Naive B cell (primary cell): ENCODE measurements around the gene STRN3. TPM values are rescaled to one million over a fixed set of nuclear protein-coding genes. Genes with fewer than 3 reads are reported as not detected.
"Not testable (repeated sequence)": the region's sequence is repeated elsewhere in the genome, so short reads cannot be mapped to it uniquely, and the experiment has no call there.

Experiments used
- ATAC-seq, 2 donors: fragments of 150-1000 bp; cut with Tn5 transposase; 2 replicates each; pipeline ENCODE4 v1.10.0; 2021; ENCODE audit warnings: low read depth in 2 of 2, mild to moderate bottlenecking in 2 of 2, moderate library complexity in 2 of 2
- DNase-seq: peaks from one replicate; pipeline ENCODE4 v3.0.0; 2022
- H3K27ac Mint-ChIP-seq, 6 donors: one replicate each; pipeline ENCODE4 v1.8.0; 2020 to 2022; ENCODE audit warnings: mild to moderate bottlenecking in 6 of 6, mixed read lengths in 6 of 6, moderate library complexity in 5 of 6, inconsistent platforms in 2 of 6
- H3K27me3 Mint-ChIP-seq, 3 donors: one replicate each; pipeline ENCODE4 v1.8.0; 2021 to 2022; ENCODE audit warnings: mixed read lengths in 3 of 3, mild to moderate bottlenecking in 1 of 3
- H3K36me3 Mint-ChIP-seq, 2 donors: one replicate each; pipeline ENCODE4 v1.8.0; 2020 to 2022; ENCODE audit warnings: mixed read lengths in 2 of 2, inconsistent platforms in 1 of 2, mild to moderate bottlenecking in 1 of 2
- H3K4me1 Mint-ChIP-seq, 3 donors: one replicate each; pipeline ENCODE4 v1.8.0; 2020 to 2022; ENCODE audit warnings: mixed read lengths in 3 of 3, inconsistent platforms in 1 of 3, mild to moderate bottlenecking in 1 of 3, moderate library complexity in 1 of 3
- H3K4me3 Mint-ChIP-seq, 8 donors: one replicate each; pipeline ENCODE4 v1.8.0; 2020 to 2022; ENCODE audit warnings: mild to moderate bottlenecking in 8 of 8, mixed read lengths in 8 of 8, moderate library complexity in 8 of 8, inconsistent platforms in 2 of 8
- H3K9me3 Mint-ChIP-seq, 7 donors: one replicate each; pipeline ENCODE4 v1.8.0; 2020 to 2022; ENCODE audit warnings: mixed read lengths in 7 of 7, mild to moderate bottlenecking in 5 of 7, inconsistent platforms in 2 of 7, moderate library complexity in 1 of 7
- polyA plus RNA-seq, 6 donors: library from polyadenylated mRNA; unstranded; fragments of 300-500 nt; fragmentation: Illumina TruSeq; gene quantifications; one replicate each; pipeline ENCODE4 v1.2.3, GENCODE V29; 2021; ENCODE audit warnings: low read depth in 6 of 6

STRN3 gene
- polyA plus RNA-seq, 6 donors from 2014 or later: 1.6 to 6.1 (median 4.5) TPM

DNA sequence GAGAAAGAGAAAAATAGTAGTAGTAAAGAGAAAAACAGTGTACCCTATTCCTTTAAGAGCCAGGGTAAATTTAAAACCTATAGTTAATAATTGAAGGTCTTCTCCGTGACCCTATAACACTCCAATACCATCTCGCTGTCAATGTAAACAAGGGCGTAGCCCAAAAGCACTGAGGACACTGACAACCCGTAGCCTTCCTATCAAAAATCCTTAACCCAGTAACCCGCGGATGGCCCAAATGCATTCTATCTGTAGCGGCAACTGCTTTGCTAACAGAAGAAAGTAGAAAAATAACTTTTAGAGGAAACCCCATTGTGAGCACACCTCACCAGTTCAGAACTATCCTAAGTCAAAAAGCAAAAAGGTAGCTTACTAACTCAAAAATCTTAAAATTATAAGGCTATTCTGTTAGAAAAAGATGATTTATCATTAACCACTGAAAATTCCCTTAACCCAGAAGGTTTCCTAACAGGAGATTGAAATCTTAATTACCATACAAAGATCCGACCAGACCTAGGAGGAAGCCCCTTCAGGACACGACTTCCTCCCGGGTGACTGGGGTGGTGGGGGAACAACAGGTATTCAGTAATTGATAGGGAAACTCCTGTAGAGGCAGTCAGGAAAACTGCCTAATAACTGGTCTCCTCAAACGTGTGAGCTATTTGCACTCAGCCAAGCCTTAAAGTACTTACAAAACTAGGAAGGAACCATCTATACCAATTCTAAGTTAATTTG is 58.6 kb downstream of the STRN3 start:
- Mint-ChIP-seq H3K9me3 (peaks cover 5 to 29% (median 22%) of the 10 kb centered on the region in 7 donors), H3K36me3 (peaks cover 16 to 42% of the 10 kb centered on the region in 2 donors), H3K4me1 (peaks cover 35 to 58% (median 42%) of the 10 kb centered on the region in 3 donors)
- not testable (repeated sequence) for ATAC-seq, H3K27ac Mint-ChIP-seq, H3K4me3 Mint-ChIP-seq, H3K27me3 Mint-ChIP-seq, DNase-seq

DNA sequence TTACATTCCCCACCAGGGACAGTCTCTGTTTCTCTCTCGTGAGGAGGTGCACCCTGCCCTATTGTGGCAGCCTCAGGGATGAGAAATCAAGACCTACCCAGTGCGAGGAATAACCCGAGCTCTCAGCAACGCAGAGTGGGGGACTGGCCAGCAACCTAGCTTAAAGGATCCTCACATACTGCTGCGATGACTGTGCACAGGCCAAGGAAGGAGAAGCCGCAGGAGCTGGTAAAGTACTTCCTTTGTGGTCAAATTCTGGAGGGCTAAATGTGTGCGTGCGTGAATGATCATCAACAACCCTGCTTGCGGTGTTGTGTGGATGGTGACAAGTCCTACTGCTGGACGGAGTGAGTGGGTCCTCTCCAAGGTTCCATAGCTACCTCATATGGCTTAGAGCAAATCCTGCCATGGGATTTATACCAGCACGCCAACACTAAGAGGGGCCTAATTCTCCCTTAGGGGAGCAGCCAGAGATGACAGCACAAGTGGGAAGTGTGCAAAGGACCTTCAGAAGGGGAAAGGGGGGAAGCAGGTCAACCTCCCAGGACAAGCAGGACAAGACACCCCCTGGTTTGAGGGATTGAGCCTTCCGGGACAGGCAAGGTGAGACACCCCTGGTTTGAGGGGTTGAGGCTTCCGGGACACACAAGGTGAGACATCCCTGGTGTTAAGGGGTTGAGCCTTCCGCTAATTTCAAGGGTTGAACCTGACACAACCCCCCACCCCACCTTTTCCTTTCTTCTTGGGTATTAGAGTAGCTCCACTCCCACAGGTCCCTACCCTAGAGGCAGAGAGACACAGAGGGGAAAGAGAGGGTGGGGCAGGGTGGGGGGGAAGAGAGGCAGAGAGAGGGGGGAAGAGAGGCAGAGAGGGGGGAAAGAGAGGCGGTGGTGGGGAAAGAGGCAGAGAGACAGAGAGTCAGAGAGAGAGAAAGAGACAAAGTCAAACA is 59.5 kb downstream of the STRN3 start:
- ATAC-seq (no peak), DNase-seq (no peak)
- H3K4me3 Mint-ChIP-seq: peak overlapping the region in 1 of 8 donors; percentile 15
- peaks cover 16 to 42% of the 10 kb centered on the region in 2 donors for H3K36me3 Mint-ChIP-seq
- H3K27me3 Mint-ChIP-seq: no peaks in the 10 kb centered on the region
- peaks cover 30 to 52% (median 38%) of the 10 kb centered on the region in 3 donors for H3K4me1 Mint-ChIP-seq
- peaks cover 5 to 29% (median 22%) of the 10 kb centered on the region in 7 donors for H3K9me3 Mint-ChIP-seq
- H3K27ac Mint-ChIP-seq: peak overlapping the region in 3 of 6 donors; percentile 25 to 82 (median 32)

DNA sequence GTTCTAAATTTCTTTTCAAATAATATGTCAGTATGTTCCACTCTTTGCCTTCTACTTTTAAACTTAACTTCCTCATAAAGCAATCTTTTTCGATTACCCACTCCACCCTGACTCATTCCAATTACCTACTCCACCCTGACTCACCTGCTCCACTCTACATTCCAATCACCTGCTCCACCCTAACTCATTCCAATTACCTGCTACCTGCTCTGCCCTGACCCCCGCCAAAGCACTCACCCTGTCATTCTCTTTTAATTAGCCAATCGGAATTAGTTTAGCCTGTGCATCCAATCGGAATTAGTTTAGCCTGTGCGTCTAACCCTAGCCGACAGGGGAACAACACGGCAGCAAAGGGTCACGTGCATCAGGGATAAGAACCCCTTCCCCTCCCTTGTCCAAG is 60.3 kb downstream of the STRN3 start:
- H3K27ac Mint-ChIP-seq: peak overlapping the region in 2 of 6 donors; percentile 2 to 9

DNA sequence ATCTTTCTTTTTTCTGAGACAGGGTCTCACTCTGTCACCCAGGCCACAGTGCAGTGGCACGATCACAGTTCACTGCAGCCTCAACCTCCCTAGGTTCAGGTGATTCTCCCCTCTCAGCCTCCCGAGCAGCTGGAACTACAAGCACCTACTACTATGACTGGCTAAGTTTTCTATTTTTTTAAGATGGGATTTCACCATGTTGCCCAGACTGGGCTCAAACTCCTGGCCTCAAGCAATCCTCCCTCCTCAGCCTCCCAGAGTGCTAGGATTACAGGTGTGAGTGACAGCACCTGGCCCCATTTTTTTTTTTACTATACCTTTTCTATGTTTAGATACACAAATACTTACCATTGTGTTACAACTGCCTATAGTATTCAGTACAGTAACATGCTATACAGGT is 63.6 kb downstream of the STRN3 start:
- H3K4me3 Mint-ChIP-seq, H3K27me3 Mint-ChIP-seq, DNase-seq, ATAC-seq: not testable (repeated sequence)
- Mint-ChIP-seq H3K27ac (peak overlapping the region in 3 of 6 donors; percentile 21 to 54 (median 29)), H3K4me1 (peaks cover 31 to 53% (median 47%) of the 10 kb centered on the region in 3 donors), H3K36me3 (peaks cover 21 to 42% of the 10 kb centered on the region in 2 donors), H3K9me3 (peaks cover 5 to 28% (median 22%) of the 10 kb centered on the region in 7 donors)

More for the DNA sequence above, 60.3 kb downstream of the STRN3 start:
- not testable (repeated sequence) for ATAC-seq, H3K27me3 Mint-ChIP-seq, DNase-seq
- Mint-ChIP-seq H3K36me3 (peaks cover 16 to 42% of the 10 kb centered on the region in 2 donors), H3K4me3 (peak overlapping the region in 1 of 8 donors; percentile 29), H3K4me1 (peaks cover 26 to 44% (median 35%) of the 10 kb centered on the region in 3 donors), H3K9me3 (peaks cover 5 to 29% (median 22%) of the 10 kb centered on the region in 7 donors)

DNA sequence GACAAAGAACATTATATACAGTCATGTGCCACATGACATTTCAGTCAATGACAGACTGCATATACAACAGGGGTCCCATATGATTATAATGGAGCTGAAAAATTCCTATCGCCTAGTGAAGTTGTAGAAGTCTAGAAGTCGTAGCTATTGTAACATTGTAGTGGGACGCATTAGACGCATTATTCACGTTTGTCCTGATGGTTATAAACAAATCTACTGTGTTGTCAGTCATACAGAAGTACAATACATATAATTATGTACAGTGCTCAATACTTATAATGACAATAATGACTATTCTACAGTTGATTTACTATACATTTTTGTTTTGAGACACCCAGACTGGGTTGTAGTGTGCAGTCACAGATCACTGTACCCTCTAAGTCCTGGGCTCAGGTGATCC is 64.8 kb downstream of the STRN3 start:
- peaks cover 33 to 57% (median 46%) of the 10 kb centered on the region in 3 donors for H3K4me1 Mint-ChIP-seq
- peaks cover 16 to 35% of the 10 kb centered on the region in 2 donors for H3K36me3 Mint-ChIP-seq
- no peaks in the 10 kb centered on the region for H3K27me3 Mint-ChIP-seq
- H3K27ac Mint-ChIP-seq: peak overlapping the region in 2 of 6 donors; percentile 1 to 27
- ATAC-seq: no peak
- peaks cover 5 to 16% (median 14%) of the 10 kb centered on the region in 7 donors for H3K9me3 Mint-ChIP-seq
- H3K4me3 Mint-ChIP-seq: no peak overlapping the region
- no peak for DNase-seq

DNA sequence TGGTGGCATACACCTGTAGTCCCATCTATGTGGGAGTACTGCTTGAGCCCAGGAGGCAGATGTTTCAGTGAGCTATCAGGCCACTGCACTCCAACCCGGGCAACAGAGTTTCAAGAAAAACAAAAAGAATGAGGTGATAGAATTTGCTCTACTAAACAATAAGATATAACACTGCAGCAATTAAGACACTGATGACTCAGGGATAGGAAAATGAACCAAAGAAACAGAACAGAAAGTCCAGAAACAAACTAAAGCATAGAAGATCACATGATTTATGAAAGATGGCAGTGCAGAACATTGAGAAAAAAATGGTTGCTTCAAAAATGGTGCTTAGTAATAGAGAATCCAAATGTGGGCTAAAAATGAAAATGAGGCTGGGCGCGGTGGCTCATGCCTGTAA is 66.0 kb downstream of the STRN3 start:
- H3K36me3 Mint-ChIP-seq: peaks cover 15 to 26% of the 10 kb centered on the region in 2 donors
- H3K27ac Mint-ChIP-seq: peak overlapping the region in 4 of 6 donors; percentile 1 to 67 (median 28)
- H3K9me3 Mint-ChIP-seq: peaks cover 0 to 7% (median 4%) of the 10 kb centered on the region in 7 donors
- DNase-seq (no peak), ATAC-seq (no peak)
- no peak overlapping the region for H3K4me3 Mint-ChIP-seq
- no peaks in the 10 kb centered on the region for H3K27me3 Mint-ChIP-seq
- H3K4me1 Mint-ChIP-seq: peaks cover 27 to 51% (median 39%) of the 10 kb centered on the region in 3 donors

DNA sequence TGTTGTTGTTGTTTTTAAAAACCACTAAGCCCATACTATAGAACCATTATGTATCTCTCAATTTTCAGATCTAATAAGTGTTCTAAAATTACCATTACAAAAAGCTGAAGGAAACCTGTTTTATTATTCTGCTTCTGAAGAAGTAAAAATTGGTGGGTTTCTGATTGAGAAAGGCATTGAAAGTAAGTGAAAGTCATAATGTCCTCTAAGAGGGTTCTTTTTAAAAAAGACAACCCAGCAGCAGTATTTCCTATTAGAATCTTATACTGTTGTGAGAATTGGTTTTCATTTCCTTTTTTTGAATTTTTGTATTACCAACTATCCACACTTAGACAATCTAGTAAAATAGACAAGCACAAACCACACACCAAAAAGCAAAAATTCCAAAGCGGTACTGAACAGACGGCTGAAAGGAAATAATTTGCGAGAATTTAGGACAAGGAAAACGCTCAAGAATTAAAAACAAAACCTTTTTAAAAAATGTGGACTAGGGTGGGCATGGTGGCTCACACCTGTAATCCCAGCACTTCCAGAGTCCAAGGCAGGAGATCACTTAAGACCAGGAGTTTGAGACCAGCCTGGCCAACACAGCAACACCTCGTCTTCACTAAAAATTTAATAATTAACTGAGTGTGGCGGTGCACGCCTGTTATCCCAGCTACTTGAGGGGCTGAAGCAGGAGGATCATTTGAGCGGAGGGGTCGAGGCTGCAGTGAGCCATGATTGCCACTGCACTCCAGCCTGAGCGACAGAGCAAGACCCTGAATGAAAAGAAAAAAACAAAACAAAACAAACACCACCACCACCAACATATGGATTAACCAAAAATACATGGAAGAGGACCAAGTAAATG is 67.4 kb downstream of the STRN3 start:
- peak overlapping the region in 5 of 6 donors; percentile 11 to 88 (median 65) for H3K27ac Mint-ChIP-seq
- DNase-seq (no peak), ATAC-seq (no peak)
- peaks cover 22 to 38% (median 36%) of the 10 kb centered on the region in 3 donors for H3K4me1 Mint-ChIP-seq
- no peaks in the 10 kb centered on the region for H3K27me3 Mint-ChIP-seq
- H3K4me3 Mint-ChIP-seq: peak overlapping the region in 1 of 8 donors; percentile 15
- H3K36me3 Mint-ChIP-seq: peaks cover 12 to 14% of the 10 kb centered on the region in 2 donors
- H3K9me3 Mint-ChIP-seq: peaks cover 0 to 4% (median 0%) of the 10 kb centered on the region in 7 donors

DNA sequence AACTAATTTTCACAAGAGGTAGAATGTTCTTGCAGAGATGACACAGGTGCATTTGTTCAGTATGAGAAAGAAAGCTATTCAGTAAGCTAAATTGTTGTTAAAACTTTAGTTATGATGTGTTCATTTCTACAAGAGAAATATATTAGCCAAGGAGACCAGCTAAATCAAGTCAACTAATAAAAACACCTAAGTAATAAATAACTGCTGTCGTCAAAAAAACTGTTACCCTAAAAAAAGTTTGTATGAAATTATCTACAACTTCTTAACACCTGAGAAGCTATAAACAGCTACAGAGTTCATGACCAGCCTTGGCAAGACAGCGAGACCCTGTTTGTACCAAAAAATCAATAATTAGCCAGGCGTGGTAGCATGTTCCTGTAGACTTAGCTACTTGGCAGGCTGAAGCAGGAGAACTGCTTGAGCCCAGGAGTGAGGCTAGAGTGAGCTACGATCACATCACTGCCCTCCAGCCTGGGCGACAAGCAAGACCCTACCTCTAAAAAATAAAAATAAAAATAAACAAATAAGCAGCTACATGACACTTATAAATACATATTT is 68.3 kb downstream of the STRN3 start:
- DNase-seq (no peak), ATAC-seq (no peak)
- Mint-ChIP-seq H3K9me3 (peaks cover 0 to 4% (median 0%) of the 10 kb centered on the region in 7 donors), H3K27me3 (no peaks in the 10 kb centered on the region), H3K36me3 (peaks cover 3 to 14% of the 10 kb centered on the region in 2 donors), H3K4me3 (no peak overlapping the region), H3K27ac (no peak overlapping the region), H3K4me1 (peaks cover 17 to 34% (median 33%) of the 10 kb centered on the region in 3 donors)

DNA sequence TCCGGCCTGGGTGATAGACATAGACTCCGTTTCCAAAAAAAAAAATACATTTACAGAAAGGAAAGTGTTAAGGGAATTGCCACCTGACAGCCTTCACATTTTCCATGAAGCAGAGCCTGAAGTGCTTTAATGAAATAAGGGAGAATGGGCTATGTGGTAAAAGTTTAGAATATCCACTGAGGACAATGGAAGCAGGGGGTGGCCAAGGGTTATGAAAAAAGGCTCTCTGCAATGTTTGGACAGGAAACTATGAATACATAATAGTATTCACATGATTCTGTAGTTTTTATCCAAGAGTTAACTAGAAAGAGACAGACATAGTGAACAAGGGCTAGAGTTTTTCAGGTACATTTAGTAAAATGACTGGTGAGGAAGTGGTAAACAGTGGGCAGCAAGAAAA is 76.5 kb downstream of the STRN3 start:
- Mint-ChIP-seq H3K9me3 (no peaks in the 10 kb centered on the region), H3K27me3 (no peaks in the 10 kb centered on the region), H3K4me1 (peaks cover 0 to 6% (median 0%) of the 10 kb centered on the region in 3 donors), H3K36me3 (peaks cover 18 to 37% of the 10 kb centered on the region in 2 donors), H3K4me3 (no peak overlapping the region), H3K27ac (peak overlapping the region in 3 of 6 donors; percentile 31 to 47 (median 34))
- ATAC-seq (no peak), DNase-seq (no peak)

DNA sequence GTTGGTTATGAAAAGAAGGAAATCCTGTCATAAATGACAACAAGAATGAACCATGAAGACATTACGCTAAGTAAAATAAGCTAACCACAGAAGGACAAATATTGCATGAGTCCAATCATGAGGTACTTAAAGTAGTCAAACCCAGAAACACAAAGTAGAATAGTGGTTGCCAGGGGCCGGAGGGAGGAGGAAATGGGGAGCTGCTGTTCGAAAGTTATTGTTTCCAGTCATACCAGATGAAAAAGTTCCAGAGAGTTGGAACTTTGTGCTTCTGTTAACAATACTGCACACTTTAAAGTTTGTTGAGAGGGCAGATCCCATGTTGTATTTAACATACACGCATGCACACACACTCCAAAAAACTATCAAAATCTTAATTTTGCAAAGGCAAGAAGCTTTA is 82.5 kb downstream of the STRN3 start:
- no peak overlapping the region for H3K4me3 Mint-ChIP-seq
- no peaks in the 10 kb centered on the region for H3K9me3 Mint-ChIP-seq
- peaks cover 0 to 3% (median 0%) of the 10 kb centered on the region in 3 donors for H3K4me1 Mint-ChIP-seq
- DNase-seq: no peak
- H3K36me3 Mint-ChIP-seq: peaks cover 19 to 25% of the 10 kb centered on the region in 2 donors
- peak overlapping the region in 1 of 6 donors; percentile 59 for H3K27ac Mint-ChIP-seq
- ATAC-seq: no peak
- H3K27me3 Mint-ChIP-seq: no peaks in the 10 kb centered on the region

DNA sequence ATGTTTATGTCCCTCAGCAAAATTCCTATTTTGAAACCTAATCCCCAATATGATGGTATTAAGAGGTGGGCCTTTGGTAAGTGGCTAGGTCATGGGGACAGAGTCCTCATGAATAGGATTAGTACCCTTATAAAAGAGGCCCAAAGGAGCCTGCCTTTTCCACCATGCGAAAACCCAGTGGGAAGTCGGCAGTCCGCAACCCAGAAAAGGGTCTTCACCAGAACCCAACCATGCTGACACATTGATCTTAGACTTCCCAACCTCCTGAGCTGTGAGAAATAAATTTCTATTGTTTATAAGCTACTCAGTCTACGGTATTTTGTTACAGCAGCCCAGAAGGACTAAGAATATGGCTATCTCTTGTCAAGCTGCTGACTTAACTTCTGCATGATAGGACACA is 85.3 kb downstream of the STRN3 start:
- DNase-seq (no peak), ATAC-seq (no peak)
- H3K4me1 Mint-ChIP-seq: no peaks in the 10 kb centered on the region
- no peak overlapping the region for H3K4me3 Mint-ChIP-seq
- H3K36me3 Mint-ChIP-seq: peaks cover 7 to 14% of the 10 kb centered on the region in 2 donors
- H3K27ac Mint-ChIP-seq: no peak overlapping the region
- no peaks in the 10 kb centered on the region for H3K27me3 Mint-ChIP-seq
- no peaks in the 10 kb centered on the region for H3K9me3 Mint-ChIP-seq

DNA sequence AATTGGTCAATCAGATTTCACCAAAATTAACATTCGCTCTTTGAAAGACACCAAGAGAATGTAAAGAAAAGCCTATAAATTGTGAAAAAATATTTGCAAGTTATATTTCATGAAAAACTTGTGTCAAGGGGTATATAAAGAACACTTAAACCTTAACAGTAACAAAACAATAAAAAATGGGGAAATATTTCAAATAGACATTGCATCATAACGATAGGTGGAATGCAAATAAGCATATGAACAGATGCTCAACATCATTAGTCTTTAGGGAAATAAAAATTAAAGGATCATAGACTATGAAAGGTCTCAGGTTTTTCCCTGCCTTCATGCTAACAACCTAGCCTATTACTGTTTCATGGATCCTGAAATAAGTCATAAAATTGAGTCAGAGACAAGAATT is 87.6 kb downstream of the STRN3 start:
- no peak overlapping the region for H3K4me3 Mint-ChIP-seq
- peak overlapping the region in 2 of 6 donors; percentile 30 to 60 for H3K27ac Mint-ChIP-seq
- H3K36me3 Mint-ChIP-seq: peaks cover 8 to 18% of the 10 kb centered on the region in 2 donors
- ATAC-seq: no peak
- no peaks in the 10 kb centered on the region for H3K4me1 Mint-ChIP-seq
- no peak for DNase-seq
- H3K27me3 Mint-ChIP-seq: no peaks in the 10 kb centered on the region
- H3K9me3 Mint-ChIP-seq: no peaks in the 10 kb centered on the region
